PC-3 (cell line): ENCODE results near the gene ATXN7L2. TPM values are rescaled to one million over a fixed set of nuclear protein-coding genes. Genes with fewer than 3 reads are reported as not detected.
A peak's percentile ranks its signal among the peaks of the same experiment; 100 is the strongest.

Experiments used
- ATAC-seq: fragments of 200-7000 bp; cut with Tn5 transposase; 2 replicates; pipeline ENCODE4 v1.9.1; 2020; ENCODE audit warnings: mild to moderate bottlenecking, moderate library complexity
- BruUV-seq: library from RNA; stranded (reverse); fragments of 400-500 nt; replicated peaks from 2 replicates; lab custom pipeline; 2021; lab: Mats Ljungman, UMichigan
- CTCF ChIA-PET: fragments of 300-600 bp; sonication (Branson Sonifier 250); formaldehyde crosslinking; loops from one replicate; lab custom pipeline; 2022; ENCODE audit warnings: antibody characterized with exemption; lab: Charles Lee
- POLR2A ChIA-PET: fragments of 300-600 bp; sonication (Branson Sonifier 250); formaldehyde crosslinking; loops from one replicate; lab custom pipeline; 2022; ENCODE audit warnings: antibody characterized with exemption; ENCODE audit not compliant: unreplicated experiment; lab: Charles Lee
- DNase-seq: peaks from one replicate; pipeline ENCODE4 v3.0.0-alpha.2; 2015
- H2AFZ ChIP-seq: fragments of 300-600 bp; sonication (generic); 2 replicates; pipeline ENCODE4 v1.6.0; 2016; ENCODE audit warnings: antibody characterized with exemption, low read length
- H3F3A ChIP-seq: fragments of 300-600 bp; sonication (generic); one replicate; pipeline ENCODE4 v1.6.0; 2017; ENCODE audit warnings: antibody characterized with exemption, low read length, control low read depth, mild to moderate bottlenecking; ENCODE audit not compliant: unreplicated experiment
- H3K27ac ChIP-seq: fragments of 300-600 bp; sonication (generic); 2 replicates; pipeline ENCODE4 v1.5.1; 2016; ENCODE audit warnings: mild to moderate bottlenecking, low read length
- H3K27me3 ChIP-seq: fragments of 300-600 bp; sonication (generic); 2 replicates; pipeline ENCODE4 v1.6.1; 2016; ENCODE audit warnings: low read length, mixed read lengths
- H3K36me3 ChIP-seq: fragments of 300-600 bp; sonication (generic); 2 replicates; pipeline ENCODE4 v1.6.1; 2016; ENCODE audit warnings: low read depth, mixed run types, low read length, mixed read lengths
- H3K4me1 ChIP-seq: fragments of 300-600 bp; sonication (generic); 2 replicates; pipeline ENCODE4 v1.5.1; 2016; ENCODE audit warnings: low read length; ENCODE audit not compliant: insufficient read depth
- H3K4me2 ChIP-seq: fragments of 300-600 bp; sonication (generic); 2 replicates; pipeline ENCODE4 v1.6.0; 2016; ENCODE audit warnings: low read length
- H3K4me3 ChIP-seq: fragments of 300-600 bp; sonication (generic); 2 replicates; pipeline ENCODE4 v1.5.1; 2016; ENCODE audit warnings: mild to moderate bottlenecking, low read length, mixed read lengths
- H3K79me2 ChIP-seq: fragments of 300-600 bp; sonication (generic); 2 replicates; pipeline ENCODE4 v1.6.1; 2017; ENCODE audit warnings: low read length, mixed read lengths
- H3K9ac ChIP-seq: fragments of 300-600 bp; sonication (generic); 2 replicates; pipeline ENCODE4 v1.6.0; 2016; ENCODE audit warnings: mild to moderate bottlenecking, low read length
- H3K9me2 ChIP-seq: fragments of 300-600 bp; sonication (generic); replicated peaks from 2 replicates; pipeline ENCODE4 v1.6.1; 2016; ENCODE audit warnings: mixed run types, low read length, mixed read lengths
- H3K9me3 ChIP-seq: fragments of 300-600 bp; sonication (generic); 2 replicates; pipeline ENCODE4 v1.6.1; 2016; ENCODE audit warnings: low read length, mixed read lengths
- H4K20me1 ChIP-seq: fragments of 300-600 bp; sonication (generic); 2 replicates; pipeline ENCODE4 v1.6.1; 2016; ENCODE audit warnings: low read length, mixed read lengths
- CTCF ChIP-seq: fragments of 300-600 bp; sonication (generic); conservative IDR thresholded peaks from 2 replicates; pipeline ENCODE4 v1.5.1; 2017; ENCODE audit warnings: antibody characterized with exemption, low read depth, mild to moderate bottlenecking, low read length
- EZH2 ChIP-seq: fragments of 300-600 bp; sonication (generic); IDR thresholded peaks from one replicate; pipeline ENCODE4 v1.6.1; 2017; ENCODE audit warnings: antibody characterized with exemption, mild to moderate bottlenecking, low read length; ENCODE audit not compliant: unreplicated experiment
- EZH2phosphoT487 ChIP-seq: fragments of 300-600 bp; sonication (generic); IDR thresholded peaks from 2 replicates; pipeline ENCODE4 v1.6.1; 2018; ENCODE audit warnings: mild to moderate bottlenecking, antibody characterized with exemption, low read length, borderline replicate concordance
- intact Hi-C: fragments of 100-400 bp; cut with micrococcal nuclease; formaldehyde crosslinking; loops from 2 replicates; pipeline ENCODE4 v1.9.0; 2023
- total RNA-seq: library from RNA; depleted of rRNA; stranded (reverse); fragments of >200 nt; gene quantifications from 2 replicates; pipeline ENCODE4 v1.2.3, GENCODE V29; 2014

The ATXN7L2 gene
- total RNA-seq, 1 experiment from 2014 or later, result 9.4 TPM

DNA sequence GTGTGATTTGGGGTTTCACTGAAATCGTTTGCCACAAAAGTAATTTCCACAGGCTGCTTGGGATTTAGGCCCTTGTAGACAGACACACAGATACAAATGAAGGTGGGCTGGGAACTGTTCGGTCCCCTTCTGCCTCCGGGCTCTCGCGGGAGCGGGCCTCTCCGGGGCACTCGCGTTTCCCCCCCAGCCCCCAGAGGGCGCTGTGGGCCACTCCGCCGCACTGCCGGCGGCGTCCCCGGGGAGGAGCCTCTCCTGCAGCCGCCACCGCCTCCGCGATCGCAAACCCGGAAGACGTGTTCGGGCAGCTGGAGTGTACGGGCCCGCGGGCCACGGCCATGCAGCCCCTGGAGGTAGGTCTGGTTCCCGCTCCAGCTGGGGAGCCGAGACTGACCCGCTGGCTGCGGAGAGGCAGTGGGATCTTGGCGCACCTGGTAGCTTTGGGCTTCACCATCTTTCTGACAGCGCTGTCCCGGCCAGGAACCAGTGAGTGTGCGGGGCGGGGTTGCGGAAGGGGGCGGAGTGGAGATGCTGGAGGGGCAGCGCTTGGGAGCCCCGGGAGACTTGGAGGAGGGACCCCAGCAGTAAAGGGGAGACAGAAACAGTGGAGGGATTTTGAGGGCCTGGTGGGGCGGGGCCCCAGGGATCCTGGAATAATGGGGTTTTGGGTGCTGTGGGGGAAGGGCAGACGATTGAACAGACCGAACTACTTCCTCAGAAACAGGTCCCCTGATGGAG is 10.3 kb downstream of the ATXN7L2 start, which contains the start of gene CYB561D1:
Gene CYB561D1, plus strand, starts transcription at position 290 of the 735 bp plus-strand sequence. Its CDS starts 46 bp downstream, at position 336.
- intact Hi-C loops, result no loop called here
- peak; percentile 91 for ATAC-seq
- no peak for TF ChIP-seq EZH2
- peak; percentile 92 for TF ChIP-seq CTCF
- Histone ChIP-seq H3K27me3 (no peaks in the 10 kb centered on the region), H3K79me2 (peaks cover 18% of the 10 kb centered on the region), H4K20me1 (no peaks in the 10 kb centered on the region), H3K4me2 (peak within 1 kb of the TSS; percentile 84), H3K27ac (no peak within 1 kb of the TSS), H3K4me3 (peak within 1 kb of the TSS; percentile 80), H2AFZ (peak within 1 kb of the TSS; percentile 73), H3F3A (no peaks in the 10 kb centered on the region), H3K9ac (peak within 1 kb of the TSS; percentile 59), H3K4me1 (peaks cover 12% of the 10 kb centered on the region; the same call in 1 of the 2 replicates), H3K9me3 (no peaks in the 10 kb centered on the region), H3K36me3 (no peaks in the 10 kb centered on the region; the same call in 1 of the 2 replicates), H3K9me2 (no peaks in the 10 kb centered on the region)
- ChIA-PET POLR2A (interaction anchor here (0.6 kb wide), 1 partner anchor 950 kb away, joined by 3 read pairs; no protein-coding TSS in a partner anchor), CTCF (interaction anchor here (0.5 to 1.6 kb wide), 4 partner anchors 20 to 848 kb away, joined by 3 to 10 read pairs (median 4); no protein-coding TSS in a partner anchor)
- DNase-seq, result peak; percentile 88
- BruUV-seq, result no TSS peak

GRCh38 chr1:109495738-109496137 is 12.0 kb downstream of the ATXN7L2 start:
- no peaks in the 10 kb centered on the region for H3K9me3 ChIP-seq
- intact Hi-C loops, result no loop called here
- no peak overlapping the region for H2AFZ ChIP-seq
- no peak for ATAC-seq
- no peaks in the 10 kb centered on the region for H3K27me3 ChIP-seq
- no peaks in the 10 kb centered on the region for H3K9me2 ChIP-seq
- H4K20me1 ChIP-seq, result no peaks in the 10 kb centered on the region
- H3K4me1 ChIP-seq, result peaks cover 22% of the 10 kb centered on the region; the same call in 1 of the 2 replicates
- POLR2A ChIA-PET, result no interaction called here
- no peak overlapping the region for H3K4me2 ChIP-seq
- H3K4me3 ChIP-seq, result no peak overlapping the region
- H3K36me3 ChIP-seq, result no peaks in the 10 kb centered on the region; the same call in 1 of the 2 replicates
- no peak overlapping the region for H3K27ac ChIP-seq
- no TSS peak for BruUV-seq
- no peak for DNase-seq
- no peaks in the 10 kb centered on the region for H3F3A ChIP-seq
- H3K79me2 ChIP-seq, result peaks cover 18% of the 10 kb centered on the region
- CTCF ChIA-PET, result no interaction called here
- no peak for TF ChIP-seq EZH2phosphoT487
- TF ChIP-seq EZH2, result no peak
- no peak for TF ChIP-seq CTCF
- H3K9ac ChIP-seq, result no peak overlapping the region
